Hepatocyte (in vitro differentiated cells): ENCODE data around the gene DDR2. TPM values are rescaled to one million over a fixed set of nuclear protein-coding genes. Genes with fewer than 3 reads are reported as not detected.
A peak's percentile ranks its signal among the peaks of the same experiment; 100 is the strongest.

Experiments
- DNase-seq: peaks from one replicate; pipeline ENCODE4 v3.0.0-alpha.2; 2016; ENCODE audit warnings: low spot score
- H2AFZ ChIP-seq: fragments of 200-600 bp; sonication (generic); 2 replicates; pipeline ENCODE4 v1.6.0; 2016; ENCODE audit warnings: antibody characterized with exemption, mild to moderate bottlenecking
- H3K27ac ChIP-seq: fragments of 200-600 bp; sonication (generic); 2 replicates; pipeline ENCODE4 v1.5.1; 2016; ENCODE audit warnings: mild to moderate bottlenecking
- H3K27me3 ChIP-seq: fragments of 200-600 bp; sonication (generic); 2 replicates; pipeline ENCODE4 v1.6.1; 2016
- H3K36me3 ChIP-seq: fragments of 200-600 bp; sonication (generic); replicated peaks from 2 replicates; pipeline ENCODE4 v1.5.1; 2016; ENCODE audit warnings: low read depth; ENCODE audit not compliant: insufficient read depth
- H3K4me1 ChIP-seq: fragments of 200-600 bp; sonication (generic); 2 replicates; pipeline ENCODE4 v1.5.1; 2016; ENCODE audit warnings: mild to moderate bottlenecking, moderate library complexity; ENCODE audit not compliant: insufficient read depth
- H3K4me2 ChIP-seq: fragments of 200-600 bp; sonication (generic); 2 replicates; pipeline ENCODE4 v1.6.0; 2016
- H3K4me3 ChIP-seq: fragments of 200-600 bp; sonication (generic); 2 replicates; pipeline ENCODE4 v1.5.1; 2016; ENCODE audit warnings: mild to moderate bottlenecking
- H3K79me2 ChIP-seq: fragments of 200-600 bp; sonication (generic); 2 replicates; pipeline ENCODE4 v1.6.0; 2017; ENCODE audit warnings: mild to moderate bottlenecking
- H3K9me2 ChIP-seq: fragments of 200-600 bp; sonication (generic); replicated peaks from 2 replicates; pipeline ENCODE4 v1.6.0; 2017; ENCODE audit warnings: mild to moderate bottlenecking; ENCODE audit not compliant: insufficient read depth
- H3K9me3 ChIP-seq: fragments of 200-600 bp; sonication (generic); 2 replicates; pipeline ENCODE4 v1.5.1; 2016; ENCODE audit warnings: low read depth, mild to moderate bottlenecking
- H4K20me1 ChIP-seq: fragments of 200-600 bp; sonication (generic); 2 replicates; pipeline ENCODE4 v1.6.0; 2016; ENCODE audit warnings: mild to moderate bottlenecking; ENCODE audit not compliant: insufficient read depth, poor library complexity, severe bottlenecking
- CTCF ChIP-seq: fragments of 200-600 bp; sonication (generic); IDR thresholded peaks from 2 replicates; pipeline ENCODE4 v1.5.1; 2016; ENCODE audit warnings: antibody characterized with exemption, mild to moderate bottlenecking; ENCODE audit not compliant: poor library complexity
- EZH2 ChIP-seq: fragments of 200-600 bp; sonication (generic); IDR thresholded peaks from 2 replicates; pipeline ENCODE4 v1.6.1; 2016; ENCODE audit warnings: antibody characterized with exemption, mild to moderate bottlenecking, borderline replicate concordance
- EZH2phosphoT487 ChIP-seq: fragments of 200-600 bp; sonication (generic); IDR thresholded peaks from one replicate; pipeline ENCODE4 v1.6.1; 2018; ENCODE audit warnings: antibody characterized with exemption, mild to moderate bottlenecking, low read depth, moderate library complexity; ENCODE audit not compliant: unreplicated experiment, severe bottlenecking
- WGBS: methylation state at CpG from one replicate; pipeline ENCODE4 v1.1.6; 2016; ENCODE audit warnings: low lambda C conversion rate; ENCODE audit errors: missing lambda C conversion rate; 5-methylcytosine and 5-hydroxymethylcytosine counted together
- polyA plus RNA-seq: library from polyadenylated mRNA; unstranded; fragments of >200 nt; fragmentation: Nextera tagmentation; extraction: Ambion mirVana; gene quantifications from 2 replicates; pipeline ENCODE4 v1.2.1, GENCODE V29; 2016
- total RNA-seq: library from RNA; depleted of rRNA; stranded (reverse); fragments of >200 nt; gene quantifications from 2 replicates; pipeline ENCODE4 v1.2.3, GENCODE V29; 2014

Gene DDR2
- total and polyA plus RNA-seq, 2 experiments from 2014 or later, result 15.7 to 40.2 TPM

- DNase-seq, result no peak
- Histone ChIP-seq H4K20me1 (no peaks in the 10 kb centered on the region), H3K79me2 (no peaks in the 10 kb centered on the region), H3K27ac (no peak overlapping the region), H3K9me2 (no peaks in the 10 kb centered on the region), H3K4me1 (no peaks in the 10 kb centered on the region), H3K9me3 (peaks cover 8% of the 10 kb centered on the region), H3K36me3 (no peaks in the 10 kb centered on the region), H3K27me3 (no peaks in the 10 kb centered on the region), H3K4me2 (no peak overlapping the region), H2AFZ (no peak overlapping the region), H3K4me3 (no peak overlapping the region)
- WGBS, result 96% methylated on average over 3 of the region's 3 CpGs
- TF ChIP-seq EZH2phosphoT487 (no peak), EZH2 (no peak), CTCF (no peak)
Measured at GRCh38 chr1:162619076-162619475, 13.2 kb upstream of the DDR2 start.

DNA sequence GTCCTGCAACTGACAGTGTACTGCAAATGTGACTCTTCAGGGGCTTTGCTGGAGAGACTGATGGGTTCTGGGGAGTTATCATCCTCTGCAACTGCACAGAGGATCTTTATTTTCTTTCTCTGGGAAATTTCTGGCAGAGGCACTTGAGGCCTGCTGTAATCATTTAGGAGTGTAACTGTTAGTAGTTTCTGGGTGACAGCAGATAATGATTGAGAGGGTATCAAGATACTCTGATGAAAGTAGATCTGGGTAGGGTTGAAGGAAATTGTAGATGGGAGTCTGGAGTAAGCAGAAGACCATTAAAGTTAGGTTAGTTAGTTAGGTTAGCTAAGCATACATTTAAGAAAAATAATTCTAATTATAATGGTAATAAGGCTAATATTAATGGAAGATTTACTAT, 11.0 kb upstream of the DDR2 start:
- no peaks in the 10 kb centered on the region for H3K9me2 ChIP-seq
- H3K79me2 ChIP-seq, result no peaks in the 10 kb centered on the region
- TF ChIP-seq CTCF (no peak), EZH2 (no peak), EZH2phosphoT487 (no peak)
- H3K4me3 ChIP-seq, result no peak overlapping the region
- H3K4me2 ChIP-seq, result no peak overlapping the region
- no peaks in the 10 kb centered on the region for H3K27me3 ChIP-seq
- H2AFZ ChIP-seq, result no peak overlapping the region
- H3K4me1 ChIP-seq, result peaks cover 10% of the 10 kb centered on the region
- no peak overlapping the region for H3K27ac ChIP-seq
- DNase-seq, result no peak
- H3K36me3 ChIP-seq, result no peaks in the 10 kb centered on the region
- H3K9me3 ChIP-seq, result peaks cover 8% of the 10 kb centered on the region
- H4K20me1 ChIP-seq, result no peaks in the 10 kb centered on the region

DNA sequence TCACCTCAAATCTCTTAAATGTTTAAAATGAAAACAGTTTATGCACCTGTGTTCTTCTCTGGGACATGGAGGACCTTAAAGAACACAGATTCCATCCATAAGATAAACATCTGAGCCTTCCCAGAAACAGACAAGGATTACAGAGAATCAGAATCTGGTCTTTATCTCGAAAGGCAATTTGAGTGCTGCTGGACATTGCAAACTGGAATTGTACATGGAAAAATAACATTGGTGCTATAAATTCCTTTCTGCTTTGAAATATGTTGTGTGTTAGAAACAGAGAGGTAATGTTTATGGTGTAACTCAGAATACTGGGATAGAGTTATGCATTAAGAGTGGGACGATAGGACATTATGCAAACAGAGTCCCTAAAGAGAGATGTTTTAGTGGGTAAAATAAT, 6.6 kb upstream of the DDR2 start:
- Histone ChIP-seq H3K27ac (peak overlapping the region; percentile 15), H3K4me2 (no peak overlapping the region), H4K20me1 (no peaks in the 10 kb centered on the region), H3K27me3 (no peaks in the 10 kb centered on the region), H3K9me3 (no peaks in the 10 kb centered on the region), H3K9me2 (no peaks in the 10 kb centered on the region), H2AFZ (no peak overlapping the region), H3K79me2 (no peaks in the 10 kb centered on the region), H3K4me1 (peaks cover 23% of the 10 kb centered on the region), H3K36me3 (no peaks in the 10 kb centered on the region), H3K4me3 (no peak overlapping the region)
- no peak for DNase-seq
- TF ChIP-seq CTCF, result no peak
- TF ChIP-seq EZH2phosphoT487, result no peak
- TF ChIP-seq EZH2, result no peak
- 41% methylated on average over 2 of the region's 2 CpGs for WGBS

DNA sequence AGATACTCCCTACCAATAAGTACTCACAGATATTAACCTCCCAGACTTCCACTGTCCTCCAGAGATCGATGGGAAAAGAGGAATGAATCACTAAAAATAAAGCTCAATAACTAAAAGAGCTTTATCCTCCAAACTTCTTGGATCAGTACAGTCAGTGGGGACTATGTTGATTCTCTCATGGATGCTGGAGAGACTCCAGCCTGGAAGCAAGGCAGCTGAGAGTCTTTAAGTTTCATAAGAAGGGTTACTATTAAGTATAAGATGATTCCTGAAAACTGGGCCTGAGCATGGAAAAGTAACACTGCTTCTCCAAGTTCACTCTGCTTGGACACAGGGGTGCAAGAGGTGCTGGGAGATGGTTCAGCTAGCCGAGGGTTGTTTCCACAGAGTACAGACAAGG, 6.2 kb upstream of the DDR2 start:
- Histone ChIP-seq H3K36me3 (no peaks in the 10 kb centered on the region), H3K4me1 (peaks cover 25% of the 10 kb centered on the region), H3K9me2 (no peaks in the 10 kb centered on the region), H3K27me3 (no peaks in the 10 kb centered on the region), H3K4me3 (no peak overlapping the region), H3K79me2 (no peaks in the 10 kb centered on the region), H2AFZ (peak overlapping the region; percentile 13), H3K27ac (peak overlapping the region; percentile 15), H4K20me1 (no peaks in the 10 kb centered on the region), H3K9me3 (no peaks in the 10 kb centered on the region), H3K4me2 (peak overlapping the region; percentile 38)
- TF ChIP-seq EZH2 (no peak), EZH2phosphoT487 (no peak), CTCF (no peak)
- WGBS, result 51% methylated on average over 2 of the region's 2 CpGs
- no peak for DNase-seq
